HCT116 (cell line): ENCODE data around the gene SLC44A5. TPM values are rescaled to one million over a fixed set of nuclear protein-coding genes. Genes with fewer than 3 reads are reported as not detected.

Source experiments
- ATAC-seq: fragments of 200-7000 bp; cut with Tn5 transposase; 2 replicates; pipeline ENCODE4 v1.9.1; 2020; ENCODE audit warnings: mild to moderate bottlenecking, moderate library complexity
- BruUV-seq: library from RNA; stranded (reverse); fragments of 400-500 nt; replicated peaks from 2 replicates; lab custom pipeline; 2021; lab: Mats Ljungman, UMichigan
- CTCF ChIA-PET: fragments of 300-600 bp; sonication (Branson Sonifier 250); formaldehyde crosslinking; loops from one replicate; lab custom pipeline; 2021; ENCODE audit warnings: antibody characterized with exemption; lab: Charles Lee
- POLR2A ChIA-PET: fragments of 300-600, 350-600 bp; sonication (Branson Sonifier 250); formaldehyde crosslinking; loops from one replicate; lab custom pipeline; 2021; ENCODE audit warnings: antibody characterized with exemption; lab: Charles Lee
- RAD21 ChIA-PET, 2 experiments: fragments of 300-600 bp; sonication (Branson Sonifier 250); formaldehyde crosslinking; loops; one replicate each; lab custom pipeline; 2023; ENCODE audit warnings: low total read pairs in 2 of 2; ENCODE audit not compliant: uncharacterized antibody in 2 of 2, unreplicated experiment in 2 of 2, low non-redundant PET in 1 of 2; lab: Charles Lee
- DNase-seq: peaks from one replicate; pipeline ENCODE4 v3.0.0-alpha.2; 2010; ENCODE audit warnings: low read depth, low spot score
- H2AFZ ChIP-seq: fragments of 200-600 bp; shearing (Covaris generic), sonication (generic); 2 replicates; pipeline ENCODE4 v1.6.1; 2017; ENCODE audit warnings: low read depth, mixed run types, mixed read lengths, antibody characterized with exemption, low read length; ENCODE audit not compliant: poor library complexity, severe bottlenecking
- H3K27ac ChIP-seq: 2 replicates; pipeline ENCODE4 v1.5.1; 2012; ENCODE audit warnings: low read depth, low read length
- H3K27me3 ChIP-seq: fragments of 200-600 bp; sonication (generic); 2 replicates; pipeline ENCODE4 v1.6.1; 2016; ENCODE audit warnings: mixed run types, low read length, mixed read lengths; ENCODE audit not compliant: insufficient read depth
- H3K36me3 ChIP-seq, 2 experiments: fragments of 200-500 bp in 1 of 2; fragments of 200-600 bp in 1 of 2; sonication (Bioruptor generic) in 1 of 2; sonication (generic) in 1 of 2; 2 replicates each; pipeline versions ENCODE4 v1.5.1 to v1.6.1; 2014 to 2016; ENCODE audit warnings: low read length in 2 of 2, inconsistent platforms in 1 of 2, mixed read lengths in 1 of 2, mixed run types in 1 of 2; ENCODE audit not compliant: insufficient read depth in 2 of 2, control insufficient read depth in 1 of 2
- H3K4me1 ChIP-seq, 2 experiments: fragments of 200-600 bp in 1 of 2; sonication (generic) in 1 of 2; 2 replicates each; pipeline versions ENCODE4 v1.5.1 to v1.6.1; 2012 to 2017; ENCODE audit warnings: low read length in 2 of 2, inconsistent platforms in 1 of 2, mild to moderate bottlenecking in 1 of 2, mixed read lengths in 1 of 2, mixed run types in 1 of 2, moderate library complexity in 1 of 2; ENCODE audit not compliant: insufficient read depth in 2 of 2, control insufficient read depth in 1 of 2
- H3K4me2 ChIP-seq: fragments of 200-600 bp; sonication (generic); 2 replicates; pipeline ENCODE4 v1.6.1; 2017; ENCODE audit warnings: mixed run types, low read length, mixed read lengths
- H3K4me3 ChIP-seq, 2 experiments: fragments of 200-600 bp in 1 of 2; sonication (generic) in 1 of 2; replicated peaks in 1 of 2; 2 replicates each; pipeline ENCODE4 v1.5.1; 2011 to 2016; ENCODE audit warnings: low read length in 2 of 2, control low read depth in 1 of 2, low read depth in 1 of 2, mild to moderate bottlenecking in 1 of 2, mixed read lengths in 1 of 2, mixed run types in 1 of 2
- H3K79me2 ChIP-seq: fragments of 200-600 bp; sonication (generic); 2 replicates; pipeline ENCODE4 v1.6.1; 2017; ENCODE audit warnings: mild to moderate bottlenecking, mixed run types, low read length, moderate library complexity, mixed read lengths; ENCODE audit not compliant: insufficient read depth
- H3K9ac ChIP-seq: fragments of 200-600 bp; sonication (generic); 2 replicates; pipeline ENCODE4 v1.6.1; 2016; ENCODE audit warnings: low read length, mixed read lengths
- H3K9me2 ChIP-seq: fragments of 200-600 bp; sonication (generic), shearing (Covaris generic); 2 replicates; pipeline ENCODE4 v1.6.1; 2017; ENCODE audit warnings: mixed run types, mild to moderate bottlenecking, moderate library complexity; ENCODE audit not compliant: insufficient read depth
- H3K9me3 ChIP-seq, 2 experiments: fragments of 200-500 bp in 1 of 2; fragments of 200-600 bp in 1 of 2; sonication (Bioruptor generic) in 1 of 2; sonication (generic) in 1 of 2; 2 replicates each; pipeline ENCODE4 v1.6.1; 2014 to 2017; ENCODE audit warnings: low read length in 2 of 2, mixed read lengths in 2 of 2, inconsistent platforms in 1 of 2, low read depth in 1 of 2, mild to moderate bottlenecking in 1 of 2, mixed run types in 1 of 2, moderate library complexity in 1 of 2; ENCODE audit not compliant: control insufficient read depth in 1 of 2, insufficient read depth in 1 of 2
- H4K20me1 ChIP-seq: fragments of 200-600 bp; sonication (generic), shearing (Covaris generic); 2 replicates; pipeline ENCODE4 v1.6.1; 2017; ENCODE audit warnings: mixed run types, mild to moderate bottlenecking, moderate library complexity; ENCODE audit not compliant: insufficient read depth
- ATF3 ChIP-seq: IDR thresholded peaks from 2 replicates; pipeline ENCODE4 v1.6.1; 2012
- CBX3 ChIP-seq: IDR thresholded peaks from 2 replicates; pipeline ENCODE4 v1.6.1; 2012; ENCODE audit warnings: low read depth
- CEBPB ChIP-seq: IDR thresholded peaks from 2 replicates; pipeline ENCODE4 v1.6.1; 2012; ENCODE audit warnings: low read depth
- EGR1 ChIP-seq: IDR thresholded peaks from 2 replicates; pipeline ENCODE4 v1.6.1; 2012; ENCODE audit warnings: low read depth
- ELF1 ChIP-seq: IDR thresholded peaks from 2 replicates; pipeline ENCODE4 v1.6.1; 2012; ENCODE audit warnings: low read depth, borderline replicate concordance
- EZH2phosphoT487 ChIP-seq: fragments of 200-600 bp; IDR thresholded peaks from 2 replicates; pipeline ENCODE4 v1.6.1; 2018; ENCODE audit warnings: antibody characterized with exemption, borderline replicate concordance
- FOSL1 ChIP-seq: IDR thresholded peaks from 2 replicates; pipeline ENCODE4 v1.6.1; 2012; ENCODE audit warnings: low read depth
- MAX ChIP-seq: IDR thresholded peaks from 2 replicates; pipeline ENCODE4 v1.6.1; 2012
- POLR2A ChIP-seq: IDR thresholded peaks from 2 replicates; pipeline ENCODE4 v1.7.0; 2011; ENCODE audit warnings: borderline replicate concordance; ENCODE audit not compliant: insufficient read depth, insufficient read length; ENCODE audit errors: extremely low read depth
- POLR2AphosphoS5 ChIP-seq: IDR thresholded peaks from 2 replicates; pipeline ENCODE4 v1.6.1; 2011; ENCODE audit warnings: mild to moderate bottlenecking, low read depth, low read length, moderate library complexity
- RAD21 ChIP-seq: IDR thresholded peaks from 2 replicates; pipeline ENCODE4 v1.6.1; 2012; ENCODE audit warnings: low read depth, mild to moderate bottlenecking
- REST ChIP-seq: IDR thresholded peaks from 2 replicates; pipeline ENCODE4 v1.6.1; 2012; ENCODE audit warnings: low read depth
- SIN3A ChIP-seq: IDR thresholded peaks from 2 replicates; pipeline ENCODE4 v1.6.1; 2012; ENCODE audit warnings: low read depth
- SP1 ChIP-seq: IDR thresholded peaks from 2 replicates; pipeline ENCODE4 v1.6.1; 2012; ENCODE audit warnings: low read depth
- SRF ChIP-seq: IDR thresholded peaks from 2 replicates; pipeline ENCODE4 v1.6.1; 2012; ENCODE audit warnings: low read depth
- ZBTB33 ChIP-seq: IDR thresholded peaks from 2 replicates; pipeline ENCODE4 v1.6.1; 2011; ENCODE audit warnings: mild to moderate bottlenecking, low read length, moderate library complexity; ENCODE audit not compliant: insufficient replicate concordance; ENCODE audit errors: extremely low read depth
- intact Hi-C: fragments of 100-400 bp; cut with micrococcal nuclease; formaldehyde crosslinking; loops from 2 replicates; pipeline ENCODE4 v1.10.0; 2022
- total RNA-seq: library from RNA; stranded (reverse); gene quantifications from one replicate; pipeline ENCODE4 v1.2.1, GENCODE V29; 2021; ENCODE audit not compliant: unreplicated experiment

SLC44A5 gene
- total RNA-seq, 1 experiment from 2014 or later: 2.4 TPM

- intact Hi-C loops: no loop called here
- Histone ChIP-seq H3K4me2 (no peak overlapping the region), H3K79me2 (no peaks in the 10 kb centered on the region), H3K27ac (no peak overlapping the region), H3K4me3 (no peak overlapping the region), H3K27me3 (no peaks in the 10 kb centered on the region), H4K20me1 (no peaks in the 10 kb centered on the region), H3K4me1 (no peaks in the 10 kb centered on the region), H3K36me3 (no peaks in the 10 kb centered on the region)
- RAD21 ChIA-PET: no interaction called here
- no peak for DNase-seq
- no TSS peak for BruUV-seq
- TF ChIP-seq CEBPB: no peak
- no peak for TF ChIP-seq SP1
- TF ChIP-seq ATF3: no peak
- TF ChIP-seq EGR1: no peak
- TF ChIP-seq POLR2AphosphoS5: no peak
- no peak for TF ChIP-seq SIN3A
- no peak for TF ChIP-seq POLR2A
- TF ChIP-seq RAD21: no peak
- no peak for TF ChIP-seq SRF
- no peak for TF ChIP-seq EZH2phosphoT487
- TF ChIP-seq MAX: no peak
- no peak for TF ChIP-seq FOSL1
- no peak for TF ChIP-seq REST
- TF ChIP-seq ELF1: no peak
- no peak for TF ChIP-seq CBX3
- no peak for TF ChIP-seq ZBTB33
- TF ChIP-seq, all 23 proteins: peak for 0
- Histone ChIP-seq H3K9me3 (no peaks in the 10 kb centered on the region), H3K9me2 (no peaks in the 10 kb centered on the region), H2AFZ (no peak overlapping the region), H3K9ac (no peak overlapping the region)
- ChIA-PET POLR2A (no interaction called here), CTCF (no interaction called here)
- ATAC-seq: no peak
These were observed 140.5 kb downstream of the SLC44A5 start for GRCh38 chr1:75470448-75470847.
